CD4-positive, alpha-beta T cell treated with Interleukin-21 for 1 hour (primary cell): ENCODE measurements around the gene SDS.

ENCODE experiments used
- DNase-seq: peaks from one replicate; pipeline ENCODE4 v3.0.0-alpha.2; 2020

SDS gene

GRCh38 chr12:113424915-113425823 is 21.5 kb upstream of the SDS start:
- peak; percentile 45 for DNase-seq

DNA sequence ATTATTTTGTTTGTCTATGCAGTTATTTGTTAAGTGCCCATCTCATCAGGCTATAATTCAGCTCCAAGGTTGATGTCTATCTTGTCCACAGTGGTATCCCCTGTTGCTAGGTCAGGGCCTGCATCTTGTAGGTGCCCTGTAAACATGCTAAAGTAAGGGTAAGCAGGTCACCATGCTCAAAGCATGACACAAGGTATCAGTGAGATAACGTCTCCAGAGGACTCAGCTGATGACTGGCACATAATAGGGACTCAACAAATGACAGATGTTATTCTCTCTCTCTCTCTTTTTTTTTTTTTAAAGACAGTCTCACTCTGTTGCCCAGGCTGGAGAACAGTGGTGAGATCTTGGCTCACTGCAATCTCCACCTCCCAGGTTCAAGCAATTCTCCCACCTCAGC is 20.8 kb upstream of the SDS start:
- DNase-seq = no peak

- DNase-seq = no peak
Observed at GRCh38 chr12:113422886-113423669, 19.4 kb upstream of the SDS start.

GRCh38 chr12:113422030-113422885 is 18.6 kb upstream of the SDS start, which contains the start of gene SDSL:
Gene SDSL, plus strand, starts transcription at chr12:113422380. Its CDS starts 5,603 bp downstream, at chr12:113427983.
- DNase-seq = peak; percentile 33

DNA sequence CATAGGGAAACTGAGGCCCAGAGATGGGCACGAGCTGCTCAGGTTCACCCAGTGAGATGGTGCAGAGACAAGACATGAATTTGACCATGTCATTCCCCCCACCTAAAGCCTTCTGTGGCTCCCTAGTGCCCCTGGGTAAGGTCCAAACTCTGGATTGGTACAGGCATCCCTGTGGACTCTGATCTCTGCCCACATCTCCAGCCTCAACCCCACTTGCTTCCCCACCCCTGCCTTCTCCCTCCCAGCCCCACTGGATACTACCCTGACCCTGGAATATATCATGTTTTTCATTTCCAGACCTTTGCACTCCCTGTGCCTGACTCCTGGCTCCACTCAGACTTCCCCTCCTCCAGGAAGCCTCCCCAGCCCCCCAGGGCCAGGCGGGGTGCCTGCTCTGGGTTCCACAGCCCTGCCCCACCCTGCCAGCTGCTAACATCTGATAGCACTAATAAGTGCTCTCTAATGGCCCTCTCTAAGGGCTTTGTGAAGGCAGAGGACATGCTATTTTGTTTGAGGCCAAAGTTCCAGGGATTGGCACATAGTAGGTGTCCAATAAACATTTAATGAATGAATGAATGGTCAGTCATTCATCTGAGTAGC is 17.4 kb upstream of the SDS start:
- DNase-seq = no peak

DNA sequence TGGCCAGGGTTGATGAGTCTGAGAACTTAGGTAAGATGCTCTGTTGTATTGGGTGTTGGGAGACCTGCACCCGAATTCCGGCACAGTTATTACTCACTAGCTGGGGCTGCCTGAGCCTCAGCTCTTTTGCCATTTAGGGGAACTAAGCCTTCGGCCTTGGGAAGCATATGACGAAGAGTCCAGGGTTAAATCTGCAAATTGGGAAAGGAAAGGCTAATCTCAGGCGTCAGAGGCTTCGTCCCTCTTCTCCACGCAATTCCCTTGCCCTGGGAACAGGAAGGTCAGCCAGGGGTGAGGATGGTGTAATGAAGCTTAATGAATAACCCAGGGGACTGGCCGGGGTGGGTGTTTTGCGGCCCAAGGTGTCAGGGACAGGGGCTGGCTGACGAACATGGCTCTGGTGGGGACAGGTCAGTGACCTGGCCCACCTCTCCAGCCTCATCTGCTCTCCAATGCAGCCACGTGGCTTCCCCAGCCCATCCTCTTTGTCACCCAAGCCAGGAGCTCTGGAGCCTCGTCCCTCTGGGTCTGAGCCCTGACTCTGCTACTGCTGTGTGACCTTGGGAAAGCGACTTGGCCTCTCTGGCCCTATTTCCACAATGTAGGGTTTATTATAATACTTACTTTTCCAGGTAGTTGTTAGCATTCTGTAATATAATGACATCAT is 14.7 kb upstream of the SDS start:
- DNase-seq = no peak

DNA sequence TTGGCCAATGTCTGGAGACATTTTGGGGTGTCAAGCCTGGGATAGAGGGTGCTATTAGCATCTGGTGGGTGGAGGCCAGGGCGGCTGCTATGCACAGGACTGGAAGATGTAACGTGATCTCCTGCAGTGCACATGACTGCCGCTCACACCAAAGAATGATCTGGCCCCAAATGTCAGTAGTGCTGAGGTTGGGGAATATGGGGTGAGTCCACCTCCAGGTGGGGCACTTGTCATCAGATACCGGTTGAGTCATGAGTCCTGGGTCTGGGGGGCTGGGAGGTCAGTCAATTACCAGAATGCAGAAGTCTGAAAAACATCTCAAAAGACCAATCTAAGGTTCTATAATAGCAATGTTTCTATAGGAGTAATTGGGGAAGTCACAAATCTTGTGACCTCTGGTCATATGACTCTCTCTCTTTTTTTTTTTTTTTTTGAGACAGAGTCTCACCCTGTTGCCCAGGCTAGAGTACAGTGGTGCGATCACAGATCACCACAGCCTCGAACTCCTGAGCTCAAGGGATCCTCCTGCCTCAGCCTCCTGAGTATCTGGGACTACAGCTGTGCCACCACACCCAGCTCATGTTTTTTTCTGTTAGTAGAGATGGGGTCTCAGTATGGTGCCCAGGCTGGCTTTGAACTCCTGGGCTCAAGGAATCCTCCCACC is 12.5 kb upstream of the SDS start:
- peak; percentile 17 for DNase-seq

GRCh38 chr12:113414519-113415038 is 10.9 kb upstream of the SDS start:
- DNase-seq = no peak

DNA sequence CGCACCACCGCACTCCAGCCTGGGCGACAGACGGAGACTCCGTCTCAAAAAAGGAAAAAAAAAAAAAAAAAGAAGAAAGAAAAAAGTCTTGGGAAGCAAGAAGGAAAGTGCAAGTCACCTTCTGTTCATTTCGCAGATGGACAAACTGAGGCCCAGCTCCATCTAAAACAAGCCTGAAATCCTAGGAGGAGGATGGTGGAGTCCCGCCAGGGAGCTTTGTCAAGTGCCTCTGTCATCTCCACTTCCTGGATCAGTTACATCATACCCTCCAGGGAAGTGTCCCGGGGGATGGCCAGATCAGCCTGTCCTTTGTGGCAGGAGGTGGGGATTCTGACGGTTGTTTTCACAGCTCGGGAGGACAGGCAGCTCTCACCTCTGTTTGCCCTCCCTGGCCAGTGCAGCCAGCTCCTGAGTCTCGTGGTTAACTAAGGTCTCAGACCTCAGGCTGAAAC is 9.8 kb upstream of the SDS start:
- DNase-seq = no peak

DNA sequence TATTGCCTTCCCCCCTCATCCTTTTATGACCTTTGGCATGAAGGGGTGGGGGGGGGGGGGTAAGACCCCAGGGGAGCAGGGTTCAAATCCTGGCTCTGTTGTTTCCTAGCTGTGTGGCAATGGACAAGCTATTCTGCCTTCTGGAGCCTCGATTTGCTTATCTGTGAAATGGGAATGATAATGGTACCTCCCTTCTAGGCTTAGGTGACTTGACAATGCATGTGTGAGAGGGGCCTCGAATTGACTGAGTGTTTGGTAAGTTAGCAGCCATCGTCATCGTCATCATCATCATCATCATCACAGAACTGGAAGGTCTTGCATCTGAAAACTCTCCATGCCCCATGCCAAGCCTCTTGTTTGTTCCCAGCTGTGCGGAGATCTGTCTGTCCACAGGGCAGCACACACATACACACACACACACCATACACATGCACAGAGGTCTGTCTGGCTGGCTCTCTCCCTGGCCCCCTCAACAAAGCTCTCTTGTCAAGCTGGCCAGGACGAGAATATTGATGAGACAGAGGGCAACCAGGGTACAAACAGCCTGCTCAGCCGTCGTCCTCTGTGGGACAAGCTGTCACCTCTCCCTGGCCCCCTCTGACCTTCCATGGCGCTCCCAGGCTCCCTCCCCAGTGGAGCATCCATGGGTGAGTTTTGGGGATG is 5.9 kb upstream of the SDS start:
- no peak for DNase-seq

DNA sequence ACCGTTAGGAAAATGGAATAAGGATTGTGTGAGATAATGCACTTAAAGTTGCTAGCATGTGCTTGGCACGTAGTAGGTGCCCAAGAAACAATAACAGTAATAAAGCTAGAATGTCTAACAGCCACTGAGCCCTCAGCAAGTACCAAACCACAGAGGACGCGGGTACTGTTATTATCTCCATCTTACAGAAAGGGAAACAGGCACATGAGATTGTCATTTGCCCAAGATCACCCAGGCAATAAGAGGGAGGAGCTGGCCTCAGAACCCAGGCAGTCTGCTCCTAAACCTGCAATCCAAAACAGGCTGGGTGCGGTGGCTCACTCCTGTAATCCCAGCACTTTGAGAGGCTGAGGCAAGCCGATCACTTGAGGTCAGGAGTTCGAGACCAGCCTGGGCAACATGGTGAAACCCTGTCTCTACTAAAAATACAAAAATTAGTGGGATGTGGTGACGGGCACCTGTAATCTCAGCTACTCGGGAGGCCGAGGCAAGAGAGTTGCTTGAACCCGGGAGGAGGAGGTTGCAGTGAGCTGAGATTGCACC is 5.1 kb upstream of the SDS start:
- DNase-seq = no peak

- DNase-seq = no peak
Observed at GRCh38 chr12:113407931-113408600, 4.4 kb upstream of the SDS start.

DNA sequence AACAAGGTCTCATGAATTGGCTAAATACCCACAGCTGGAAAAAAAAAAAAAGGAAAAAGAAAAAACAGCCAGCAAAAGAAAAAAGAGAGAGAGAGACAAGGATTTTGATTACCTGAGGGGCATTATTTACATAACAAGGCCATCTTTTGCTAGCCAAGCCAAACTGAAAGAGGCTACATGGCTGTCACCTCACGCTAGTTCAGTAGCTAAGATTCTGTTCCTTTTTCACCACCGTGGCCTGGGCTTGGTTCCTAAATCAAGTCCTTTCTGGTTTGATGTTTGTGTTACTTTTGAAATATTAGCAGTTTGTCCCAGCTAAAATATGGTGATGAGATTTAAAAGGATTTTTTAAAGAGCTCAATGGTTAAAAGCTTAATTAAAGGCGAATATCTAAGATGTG is 2.0 kb upstream of the SDS start:
- DNase-seq = no peak

DNA sequence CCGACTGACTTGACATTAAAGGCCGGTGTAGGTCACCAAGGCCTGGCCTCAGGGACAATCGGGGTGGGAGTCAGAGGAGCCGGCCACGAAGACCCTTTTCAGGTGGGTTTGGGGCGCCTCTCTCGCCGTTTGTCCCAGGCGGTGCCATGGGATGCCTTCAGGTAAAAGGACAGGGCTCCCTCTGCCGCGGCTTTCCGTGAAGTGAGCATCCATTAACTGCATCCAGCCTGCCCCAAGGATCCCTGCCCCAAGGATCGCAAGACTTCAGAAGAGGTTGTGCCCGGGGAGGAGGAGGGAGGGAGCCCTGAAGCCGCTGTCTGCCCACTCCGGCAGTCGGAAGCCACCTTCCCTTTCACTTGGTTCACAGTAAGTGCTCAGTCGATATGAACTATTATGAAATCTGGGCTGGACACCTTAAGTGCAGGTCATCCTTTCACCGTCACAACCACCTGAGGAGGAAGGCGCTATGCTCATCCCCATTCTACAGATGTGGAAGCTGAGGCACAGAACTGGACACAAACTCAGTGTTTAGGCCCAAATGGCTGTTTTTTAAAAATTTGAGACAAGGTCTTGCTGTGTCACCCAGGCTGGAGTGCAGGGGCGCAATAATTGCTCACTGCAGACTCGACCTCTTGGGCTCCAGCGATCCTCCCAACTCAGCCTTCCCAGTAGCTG is 964 bp downstream of the SDS start:
- DNase-seq = no peak

DNA sequence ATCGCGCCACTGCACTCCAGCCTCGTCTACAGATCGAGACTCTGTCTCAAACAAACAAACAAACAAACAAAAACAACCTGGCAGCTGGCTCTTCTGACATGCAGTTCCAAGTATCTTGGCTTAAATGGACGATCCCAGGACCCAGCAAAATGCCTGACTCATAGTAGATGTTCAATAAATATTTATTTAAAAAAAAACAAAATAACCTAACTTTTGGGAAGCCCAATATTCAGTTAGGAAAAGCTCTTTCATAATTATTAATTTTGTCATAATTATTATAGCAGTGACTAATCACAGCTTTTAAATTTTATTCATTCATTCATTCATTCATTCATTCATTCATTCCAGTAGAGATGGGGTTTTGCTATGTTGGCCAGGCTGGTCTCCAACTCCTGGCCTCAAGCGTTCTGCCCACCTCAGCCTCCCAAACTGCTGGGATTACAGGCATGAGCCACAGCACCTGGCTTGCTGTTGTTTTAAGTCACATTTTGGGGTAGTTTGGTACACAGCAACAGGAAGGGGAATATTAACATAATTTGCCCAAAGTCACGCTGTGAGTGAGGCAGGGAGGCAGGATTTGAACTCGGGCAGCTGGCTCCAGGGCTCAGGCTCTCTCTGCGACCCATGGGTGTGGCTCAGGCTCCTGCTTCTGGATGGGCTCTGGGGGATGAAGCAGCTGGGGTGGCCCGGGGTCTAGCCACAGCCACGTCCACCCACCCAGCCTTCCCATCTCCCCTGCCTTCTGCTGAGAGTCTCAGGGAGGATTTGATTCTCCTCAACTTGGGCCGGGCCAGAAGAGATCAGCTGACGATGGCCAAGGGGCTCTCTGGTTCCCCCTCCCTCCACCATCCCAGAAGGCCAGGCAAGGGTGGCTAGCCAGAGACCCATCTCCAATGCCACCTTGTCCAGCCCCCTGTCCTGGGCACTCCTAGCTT is 2.4 kb downstream of the SDS start:
- no peak for DNase-seq

- DNase-seq = no peak
Observed at GRCh38 chr12:113400362-113400761, 3.3 kb downstream of the SDS start.

GRCh38 chr12:113399490-113399889 is 4.2 kb downstream of the SDS start:
- DNase-seq = no peak
